K562 (cell line): ENCODE results near the gene RNF213. TPM values are rescaled to one million over a fixed set of nuclear protein-coding genes. Genes with fewer than 3 reads are reported as not detected.

ENCODE experiments used
- ATAC-seq: fragments of 200-7000 bp; cut with Tn5 transposase; 3 replicates; pipeline ENCODE4 v1.9.1; 2020; ENCODE audit warnings: moderate library complexity
- BruUV-seq: library from RNA; stranded (reverse); fragments of 400-500 nt; replicated peaks from 2 replicates; lab custom pipeline; 2021; lab: Mats Ljungman, UMichigan
- CTCF ChIA-PET: fragments of 300-600 bp; formaldehyde crosslinking; extraction: SDS; loops from one replicate; lab custom pipeline; 2021; ENCODE audit warnings: low intra/inter-chr PET ratio; lab: Yijun Ruan, JAX
- POLR2A ChIA-PET: fragments of 300-600, 350-650 bp; sonication (Branson Sonifier 250); formaldehyde crosslinking; extraction: SDS; loops from one replicate; lab custom pipeline; 2021; ENCODE audit warnings: antibody characterized with exemption, inconsistent platforms; lab: Yijun Ruan, JAX
- DNase-seq, 4 experiments: peaks; one replicate each; pipeline versions ENCODE4 v3.0.0 to v3.0.0-alpha.2; 2011 to 2018; ENCODE audit warnings: low spot score in 3 of 4, mixed read lengths in 3 of 4; ENCODE audit errors: extremely low read depth in 1 of 4
- FAIRE-seq: peaks from 2 replicates; lab custom pipeline; 2011; peaks lifted over from hg19 to GRCh38; lab: Jason Lieb, UNC
- H2AFZ ChIP-seq: 2 replicates; pipeline ENCODE4 v1.6.0; 2011; ENCODE audit warnings: low read depth, low read length, control low read depth, inconsistent platforms
- H3K27ac ChIP-seq: fragments of 200-600 bp; 3 replicates; pipeline ENCODE4 v1.8.0; 2011; ENCODE audit warnings: low read depth, mild to moderate bottlenecking, control low read depth, inconsistent platforms, low read length, moderate library complexity, mixed read lengths; ENCODE audit errors: extremely low read depth
- H3K27me3 ChIP-seq, 2 experiments: fragments of 300-600 bp in 1 of 2; 2 replicates in 1 of 2; 3 replicates in 1 of 2; pipeline versions ENCODE4 v1.6.0 to v1.8.0; 2011; ENCODE audit warnings: inconsistent platforms in 2 of 2, low read length in 2 of 2, mild to moderate bottlenecking in 1 of 2, mixed read lengths in 1 of 2, moderate library complexity in 1 of 2; ENCODE audit not compliant: control insufficient read depth in 2 of 2, insufficient read depth in 2 of 2
- H3K36me3 ChIP-seq: fragments of 300-600 bp; 3 replicates; pipeline ENCODE4 v1.8.0; 2011; ENCODE audit warnings: mild to moderate bottlenecking, low read length, inconsistent platforms; ENCODE audit not compliant: control insufficient read depth, insufficient read depth
- H3K4me1 ChIP-seq, 2 experiments: fragments of 200-600 bp in 1 of 2; replicated peaks in 1 of 2; 2 replicates in 1 of 2; 3 replicates in 1 of 2; pipeline versions ENCODE4 v1.5.1 to v1.8.0; 2011; ENCODE audit warnings: inconsistent platforms in 2 of 2, low read length in 2 of 2, mild to moderate bottlenecking in 1 of 2, mixed read lengths in 1 of 2, moderate library complexity in 1 of 2; ENCODE audit not compliant: control insufficient read depth in 2 of 2, insufficient read depth in 2 of 2
- H3K4me2 ChIP-seq: 2 replicates; pipeline ENCODE4 v1.6.1; 2011; ENCODE audit warnings: low read length, control low read depth, inconsistent platforms, mixed read lengths; ENCODE audit not compliant: insufficient read depth
- H3K4me3 ChIP-seq: fragments of 200-600 bp; sonication (generic), shearing (Covaris generic); 2 replicates; pipeline ENCODE4 v1.5.1; 2016; ENCODE audit warnings: control low read depth, inconsistent platforms
- H3K79me2 ChIP-seq: fragments of 200-600 bp; 3 replicates; pipeline ENCODE4 v1.8.0; 2011; ENCODE audit warnings: low read length, inconsistent platforms; ENCODE audit not compliant: control insufficient read depth, insufficient read depth
- H3K9ac ChIP-seq, 2 experiments: 2 replicates each; pipeline versions ENCODE4 v1.6.0 to v1.6.1; 2011; ENCODE audit warnings: low read depth in 2 of 2, low read length in 2 of 2, control low read depth in 1 of 2, inconsistent platforms in 1 of 2, mild to moderate bottlenecking in 1 of 2, mixed read lengths in 1 of 2; ENCODE audit not compliant: insufficient read depth in 1 of 2
- H3K9me1 ChIP-seq: one replicate; pipeline ENCODE4 v1.6.0; 2011; ENCODE audit warnings: inconsistent platforms, mild to moderate bottlenecking, low read length, moderate library complexity; ENCODE audit not compliant: control insufficient read depth, insufficient read depth
- H3K9me3 ChIP-seq: replicated peaks from 2 replicates; pipeline ENCODE4 v1.5.1; 2011; ENCODE audit warnings: low read depth, low read length, inconsistent platforms; ENCODE audit not compliant: control insufficient read depth, insufficient read depth
- H4K20me1 ChIP-seq: replicated peaks from 2 replicates; pipeline ENCODE4 v1.6.1; 2011; ENCODE audit warnings: low read length, inconsistent platforms, mixed read lengths; ENCODE audit not compliant: control insufficient read depth, insufficient read depth
- ARID1B ChIP-seq: fragments of 450-650 bp; IDR thresholded peaks from 2 replicates; pipeline ENCODE4 v1.6.1; 2016; ENCODE audit warnings: antibody characterized with exemption, mild to moderate bottlenecking, inconsistent platforms
- ATF6 ChIP-seq: sonication (generic); formaldehyde crosslinking; IDR thresholded peaks from 2 replicates; pipeline ENCODE4 v1.4.0; 2020; ENCODE audit warnings: mild to moderate bottlenecking, missing genetic modification reagents
- BCL6 ChIP-seq: fragments of 250-450 bp; sonication (Bioruptor Pico); IDR thresholded peaks from 2 replicates; pipeline ENCODE4 v1.4.0; 2020
- BCLAF1 ChIP-seq, 2 experiments: fragments of 450-650 bp in 1 of 2; IDR thresholded peaks; 2 replicates each; pipeline ENCODE4 v1.6.1; 2011 to 2017; ENCODE audit warnings: low read depth in 2 of 2, antibody characterized with exemption in 1 of 2, borderline replicate concordance in 1 of 2, low read length in 1 of 2, mild to moderate bottlenecking in 1 of 2, mixed read lengths in 1 of 2; ENCODE audit not compliant: control insufficient read depth in 1 of 2
- EZH2 ChIP-seq: IDR thresholded peaks from 2 replicates; pipeline ENCODE4 v1.6.1; 2012; ENCODE audit warnings: low read depth, mild to moderate bottlenecking, inconsistent platforms, low read length, borderline replicate concordance
- HOXB6 ChIP-seq: fragments of 250-450 bp; sonication (Bioruptor Pico); IDR thresholded peaks from 2 replicates; pipeline ENCODE4 v1.5.1; 2022; ENCODE audit warnings: mild to moderate bottlenecking, borderline replicate concordance
- IFI16 ChIP-seq: fragments of 250-450 bp; sonication (Bioruptor Pico); IDR thresholded peaks from 2 replicates; pipeline ENCODE4 v2.1.2; 2022; ENCODE audit warnings: mild to moderate bottlenecking, inconsistent platforms
- KHSRP ChIP-seq: fragments of 450-650 bp; IDR thresholded peaks from 2 replicates; pipeline ENCODE4 v1.6.1; 2017
- LEF1 ChIP-seq: fragments of 450-650 bp; IDR thresholded peaks from 2 replicates; pipeline ENCODE4 v1.6.1; 2016; ENCODE audit warnings: mild to moderate bottlenecking
- NCOA1 ChIP-seq: fragments of 450-650 bp; IDR thresholded peaks from 2 replicates; pipeline ENCODE4 v1.6.1; 2016; ENCODE audit warnings: low read depth
- SMAD2 ChIP-seq: fragments of 150-350 bp; IDR thresholded peaks from 2 replicates; pipeline ENCODE4 v1.6.1; 2014; ENCODE audit warnings: low read depth, mild to moderate bottlenecking, low read length
- SREBF2 ChIP-seq: sonication (generic); formaldehyde crosslinking; IDR thresholded peaks from 2 replicates; pipeline ENCODE4 v1.4.0; 2020; ENCODE audit warnings: mild to moderate bottlenecking, missing genetic modification reagents
- ZFPM2 ChIP-seq: fragments of 250-450 bp; sonication (Bioruptor Pico); IDR thresholded peaks from 2 replicates; pipeline ENCODE4 v1.5.1; 2022; ENCODE audit warnings: mild to moderate bottlenecking
- WGBS: fragments of 100-300 bp; shearing (Covaris generic); methylation state at CpG from one replicate; pipeline ENCODE4 v1.1.6; 2016; ENCODE audit warnings: low coverage, mixed read lengths; ENCODE audit not compliant: insufficient coverage; ENCODE audit errors: missing lambda C conversion rate; 5-methylcytosine and 5-hydroxymethylcytosine counted together
- in situ Hi-C: fragments of 300-500 bp; cut with MboI; formaldehyde crosslinking; loops from 4 replicates; pipeline ENCODE4 v1.15.0; 2018; ENCODE audit warnings: inconsistent platforms, mixed read lengths
- intact Hi-C: fragments of 100-400 bp; cut with micrococcal nuclease; formaldehyde crosslinking; loops from 2 replicates; pipeline ENCODE4 v1.14.2; 2022
- polyA plus RNA-seq, 8 experiments: library from polyadenylated mRNA; depleted of rRNA in 4 of 8; stranded (reverse) in 5 of 8; unstranded in 3 of 8; fragments of >200 nt; fragmentation: Nextera tagmentation in 2 of 8; fragmentation: Illumina TruSeq in 1 of 8; extraction: Ambion mirVana in 2 of 8; extraction: Trizol in 1 of 8; gene quantifications; 2 replicates each; pipeline versions ENCODE4 v1.2.1 to v1.2.3, GENCODE V29; 2011 to 2014; ENCODE audit warnings: inconsistent platforms in 1 of 8, missing spikeins in 1 of 8
- total RNA-seq, 7 experiments: library from RNA; depleted of rRNA in 6 of 7; stranded (reverse); fragments of >200 nt in 6 of 7; fragmentation: Illumina TruSeq in 2 of 7; extraction: Trizol in 2 of 7; gene quantifications; 2 replicates each; pipeline versions ENCODE4 v1.2.1 to v1.2.3, GENCODE V29; 2011 to 2021; ENCODE audit warnings: low replicate concordance in 1 of 7

The RNF213 gene
- total and polyA plus RNA-seq, 9 of the 15 experiments (the other 6 are each of a cell fraction or from before 2014, with no cell fraction given) = 5.3 to 33.6 (median 17.9) TPM

GRCh38 chr17:80377798-80378197, 117.1 kb downstream of the RNF213 start:
- no peak for ATAC-seq
- WGBS = 80% methylated on average over 7 of the region's 9 CpGs
- Histone ChIP-seq H3K79me2 (no peaks in the 10 kb centered on the region), H3K4me1 (no peaks in the 10 kb centered on the region), H3K36me3 (peaks cover 68% of the 10 kb centered on the region; the same call in 2 of the 3 replicates), H3K27ac (no peak overlapping the region), H3K27me3 (no peaks in the 10 kb centered on the region), H3K9me1 (no peaks in the 10 kb centered on the region), H3K9me3 (no peaks in the 10 kb centered on the region), H3K9ac (0 out of 4 replicates have a peak overlapping the region, but pooled peaks of 1 of the 2 experiments have one; percentile 49), H3K4me3 (no peak overlapping the region), H2AFZ (no peak overlapping the region), H3K4me2 (no peak overlapping the region), H4K20me1 (no peaks in the 10 kb centered on the region)
- CTCF ChIA-PET = no interaction called here
- no peak for DNase-seq
- intact Hi-C loops (no loop called here), in situ Hi-C loops (no loop called here)
- no TSS peak for BruUV-seq
- POLR2A ChIA-PET = no interaction called here
- TF ChIP-seq BCLAF1 (IDR thresholded peaks at IDR 0.05; ENCODE audit: borderline replicate concordance in 1 of 2, control insufficient read depth in 1 of 2, low read depth in 2 of 2, low read length in 1 of 2) = no peak
- FAIRE-seq = no peak

- Histone ChIP-seq H3K4me2 (no peak overlapping the region), H3K4me1 (no peaks in the 10 kb centered on the region), H3K4me3 (no peak overlapping the region), H3K9me1 (no peaks in the 10 kb centered on the region), H3K27ac (no peak overlapping the region), H2AFZ (no peak overlapping the region), H3K9me3 (no peaks in the 10 kb centered on the region), H3K27me3 (no peaks in the 10 kb centered on the region), H3K36me3 (peaks cover 72% of the 10 kb centered on the region; the same call in 2 of the 3 replicates), H3K9ac (no peak overlapping the region), H3K79me2 (no peaks in the 10 kb centered on the region), H4K20me1 (no peaks in the 10 kb centered on the region)
- DNase-seq = no peak
- ATAC-seq = no peak
- POLR2A ChIA-PET = no interaction called here
- no TSS peak for BruUV-seq
- CTCF ChIA-PET = no interaction called here
- FAIRE-seq = no peak
- in situ Hi-C loops = no loop called here
- intact Hi-C loops = no loop called here
- 79% methylated on average over 9 of the region's 9 CpGs for WGBS
- TF ChIP-seq SMAD2 (no peak), ZFPM2 (CRISPR knock-in tag) (no peak), BCL6 (CRISPR knock-in tag) (no peak), LEF1 (no peak), KHSRP (no peak), SREBF2 (no peak), HOXB6 (no peak), NCOA1 (no peak), EZH2 (no peak), IFI16 (CRISPR knock-in tag) (no peak), ATF6 (no peak), ARID1B (no peak)
These were observed 118.7 kb downstream of the RNF213 start for GRCh38 chr17:80379348-80379747.
